NCI-H128 (cell line): ENCODE data around the gene CYP27B1.

Experiments used
- DNase-seq: peaks from one replicate; lab custom pipeline; 2025; ENCODE audit not compliant: unreplicated experiment; lab: John Stamatoyannopoulos, UW

The CYP27B1 gene

GRCh38 chr12:57736741-57737466 is 30.0 kb downstream of the CYP27B1 start:
- DNase-seq, result no peak

- DNase-seq, result no peak
These were observed 30.7 kb downstream of the CYP27B1 start for GRCh38 chr12:57735952-57736740.

- DNase-seq, result no peak
These were observed 31.6 kb downstream of the CYP27B1 start for GRCh38 chr12:57735198-57735855.

GRCh38 chr12:57734591-57734990 is 32.3 kb downstream of the CYP27B1 start:
- no peak for DNase-seq

- no peak for DNase-seq
These were observed 33.0 kb downstream of the CYP27B1 start for GRCh38 chr12:57733928-57734327.

- DNase-seq, result no peak
These were observed 33.9 kb downstream of the CYP27B1 start for GRCh38 chr12:57732726-57733593.

- no peak for DNase-seq
These were observed 34.6 kb downstream of the CYP27B1 start for GRCh38 chr12:57732270-57732669.

GRCh38 chr12:57731411-57732080 is 35.3 kb downstream of the CYP27B1 start:
- DNase-seq, result no peak

- DNase-seq, result no peak
These were observed 36.4 kb downstream of the CYP27B1 start for GRCh38 chr12:57730336-57731067.

- no peak for DNase-seq
These were observed 37.5 kb downstream of the CYP27B1 start for GRCh38 chr12:57729321-57729844.

- DNase-seq, result no peak
These were observed 39.0 kb downstream of the CYP27B1 start for GRCh38 chr12:57727758-57728395.

GRCh38 chr12:57726884-57727757 is 39.8 kb downstream of the CYP27B1 start:
- DNase-seq, result no peak

GRCh38 chr12:57726151-57726883 is 40.6 kb downstream of the CYP27B1 start:
- peak; percentile 79 for DNase-seq

GRCh38 chr12:57725851-57726150 is 41.1 kb downstream of the CYP27B1 start:
- DNase-seq, result no peak

GRCh38 chr12:57724936-57725740 is 41.7 kb downstream of the CYP27B1 start:
- no peak for DNase-seq

- no peak for DNase-seq
These were observed 42.6 kb downstream of the CYP27B1 start for GRCh38 chr12:57724003-57724935.
